Kasumi-1 (cell line): Measurements from ENCODE around the gene RDH11.
A peak's percentile ranks its signal among the peaks of the same experiment; 100 is the strongest.
"Not testable (repeated sequence)": the region's sequence is repeated elsewhere in the genome, so short reads cannot be mapped to it uniquely, and the experiment has no call there.

Source experiments
- DNase-seq, 2 experiments: peaks; one replicate each; lab custom pipeline; 2025; lab: John Stamatoyannopoulos, UW

The RDH11 gene

DNA sequence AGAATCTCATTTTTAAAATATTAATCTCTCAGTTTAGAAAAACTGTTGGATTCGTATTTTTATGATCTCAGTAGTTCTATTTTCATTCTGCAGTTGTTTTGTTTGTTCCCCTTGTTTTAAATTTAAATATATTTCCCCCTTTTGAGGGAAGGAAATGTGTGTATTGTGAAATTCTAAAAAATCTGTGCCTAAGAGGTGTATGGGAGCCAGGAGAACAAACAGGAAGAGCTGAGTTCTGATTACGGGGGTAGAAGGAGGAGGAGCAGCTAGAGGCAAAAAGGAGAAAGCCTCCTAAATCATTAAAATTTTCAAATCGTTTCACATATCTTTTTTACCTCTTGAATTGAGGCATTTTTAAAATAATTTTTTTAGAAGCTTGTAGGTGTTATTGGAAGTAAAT lies 8.4 kb upstream of the RDH11 start:
- DNase-seq: no peak

DNA sequence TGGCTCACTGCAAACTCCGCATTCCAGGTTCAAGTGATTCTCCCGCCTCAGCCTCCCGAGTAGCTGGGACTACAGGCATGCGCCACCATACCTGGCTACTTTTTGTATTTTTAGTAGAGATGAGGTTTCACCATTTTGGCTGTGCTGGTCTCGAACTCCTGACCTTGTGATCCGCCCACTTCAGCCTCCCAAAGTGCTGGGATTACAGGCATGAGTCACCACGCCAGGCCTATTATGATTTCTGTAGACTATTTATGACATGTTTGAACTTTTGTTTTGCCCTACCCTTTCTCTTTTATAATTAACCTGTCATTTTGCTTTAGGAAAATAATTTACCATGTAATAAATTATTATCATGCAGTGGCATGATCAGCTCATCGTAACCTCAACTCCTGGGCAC lies 5.9 kb upstream of the RDH11 start, which contains the start of gene RDH12:
Gene RDH12 (plus strand): TSS at position 395 of the 400 bp plus-strand sequence. CDS start 20,757 bp downstream, outside the sequence.
- DNase-seq: not testable (repeated sequence)

GRCh38 chr14:67698179-67698578 lies 2.6 kb upstream of the RDH11 start:
- DNase-seq: no peak

GRCh38 chr14:67697006-67697405 lies 1.4 kb upstream of the RDH11 start:
- DNase-seq: no peak

GRCh38 chr14:67694791-67695393 lies 672 bp downstream of the RDH11 start:
- peak; percentile 70 to 71 for DNase-seq

GRCh38 chr14:67690011-67690410 lies 5.6 kb downstream of the RDH11 start:
- no peak for DNase-seq

- DNase-seq: no peak
These were observed 11.7 kb downstream of the RDH11 start for GRCh38 chr14:67683842-67684241.

DNA sequence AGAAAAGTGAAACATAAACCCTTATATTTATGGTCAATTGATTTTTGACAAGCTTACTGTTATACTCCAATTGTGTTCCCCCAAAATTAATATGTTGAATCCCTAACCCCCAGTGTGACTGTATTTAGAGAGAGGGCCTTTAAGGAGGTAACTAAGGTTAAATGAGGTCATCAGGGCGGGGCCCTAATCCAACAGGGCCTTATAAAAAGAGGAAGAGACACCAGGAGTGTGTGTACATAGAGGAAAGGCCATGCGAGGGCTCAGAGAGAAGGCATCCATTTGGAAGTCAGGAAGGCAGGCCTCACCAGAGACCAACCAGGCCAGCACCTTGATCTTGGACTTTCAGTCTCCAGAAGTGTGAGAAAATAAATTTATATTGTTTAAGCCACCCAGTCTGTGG lies 14.6 kb downstream of the RDH11 start:
- peak; percentile 40 to 42 for DNase-seq

GRCh38 chr14:67680121-67680602 lies 15.4 kb downstream of the RDH11 start:
- peak; percentile 10 to 24 for DNase-seq

DNA sequence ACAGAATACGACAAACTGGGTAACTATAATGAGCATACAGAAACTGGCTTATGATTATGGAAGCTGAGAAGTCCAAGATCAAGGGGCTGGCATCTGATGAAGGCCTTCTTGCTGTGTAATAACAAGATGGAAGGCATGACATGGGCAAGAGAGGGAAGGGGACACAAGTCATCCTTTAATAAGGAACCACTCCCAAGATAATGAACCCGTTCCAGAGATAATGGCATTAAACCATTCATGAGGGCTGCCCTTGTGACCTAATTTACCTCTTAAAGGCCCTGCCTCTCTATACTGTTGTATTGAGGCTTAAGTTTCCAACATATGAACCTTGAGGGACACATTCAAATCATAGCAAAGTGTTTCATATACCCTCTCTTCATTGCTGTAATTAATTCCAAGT lies 16.6 kb downstream of the RDH11 start:
- no peak for DNase-seq

GRCh38 chr14:67675219-67675582 lies 20.4 kb downstream of the RDH11 start:
- DNase-seq: no peak

- peak; percentile 76 to 79 for DNase-seq
These were observed 20.9 kb downstream of the RDH11 start, which contains the start of gene VTI1B for GRCh38 chr14:67674480-67675218. Gene VTI1B, minus strand, starts transcription at chr14:67674632. Its CDS starts 143 bp downstream, at chr14:67674489.

- DNase-seq: peak; percentile 55 to 69
These were observed 21.5 kb downstream of the RDH11 start for GRCh38 chr14:67674139-67674479.

GRCh38 chr14:67673451-67673850 lies 22.1 kb downstream of the RDH11 start:
- no peak for DNase-seq

GRCh38 chr14:67668559-67668958 lies 27.0 kb downstream of the RDH11 start:
- DNase-seq: no peak

- DNase-seq: peak; percentile 73 to 84
These were observed 28.7 kb downstream of the RDH11 start for GRCh38 chr14:67666750-67667449.

DNA sequence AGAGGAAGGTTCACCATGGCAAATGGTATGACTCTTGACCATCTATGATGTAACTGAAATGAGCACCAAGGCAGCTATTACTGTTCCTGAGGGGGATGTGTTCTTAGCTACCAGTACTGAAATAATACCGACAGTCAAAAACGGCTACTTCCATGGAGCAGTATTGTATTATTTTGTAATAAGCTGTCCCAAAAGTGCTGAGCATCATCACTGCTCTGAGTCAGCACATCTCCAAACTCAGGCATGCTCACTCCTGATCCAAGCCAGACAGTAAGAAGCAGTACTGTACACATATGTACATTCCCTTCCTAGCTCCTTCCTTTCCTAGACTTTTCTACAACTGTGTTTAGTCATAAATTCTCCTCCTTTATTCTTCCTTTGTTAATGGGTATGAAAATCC lies 29.7 kb downstream of the RDH11 start:
- no peak for DNase-seq

GRCh38 chr14:67663633-67664032 lies 31.9 kb downstream of the RDH11 start:
- peak; percentile 37 to 53 for DNase-seq

- DNase-seq: no peak
These were observed 41.8 kb downstream of the RDH11 start for GRCh38 chr14:67653651-67654280.

- DNase-seq: no peak
These were observed 43.4 kb downstream of the RDH11 start for GRCh38 chr14:67652189-67652588.

DNA sequence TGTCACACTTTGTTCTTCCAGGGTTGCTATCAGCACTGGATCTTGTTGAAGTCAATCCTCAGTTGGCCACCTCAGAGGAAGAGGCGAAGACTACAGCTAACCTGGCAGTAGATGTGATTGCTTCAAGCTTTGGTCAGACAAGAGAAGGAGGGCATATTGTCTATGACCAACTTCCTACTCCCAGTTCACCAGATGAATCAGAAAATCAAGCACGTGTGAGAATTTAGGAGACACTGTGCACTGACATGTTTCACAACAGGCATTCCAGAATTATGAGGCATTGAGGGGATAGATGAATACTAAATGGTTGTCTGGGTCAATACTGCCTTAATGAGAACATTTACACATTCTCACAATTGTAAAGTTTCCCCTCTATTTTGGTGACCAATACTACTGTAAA lies 44.9 kb downstream of the RDH11 start:
- no peak for DNase-seq

- DNase-seq: no peak
These were observed 45.4 kb downstream of the RDH11 start for GRCh38 chr14:67650151-67650550.
